Heart right ventricle (tissue), 16 donors: Measurements from ENCODE around the gene ANO2. TPM values are rescaled to one million over a fixed set of nuclear protein-coding genes. Genes with fewer than 3 reads are reported as not detected.

Source experiments
- ATAC-seq, 8 donors: fragments of 200-7000 bp; cut with Tn5 transposase; one replicate each; pipeline ENCODE4 v1.9.1; 2020; ENCODE audit warnings: mild to moderate bottlenecking in 8 of 8, moderate library complexity in 8 of 8, moderate number of reproducible peaks in 1 of 8
- DNase-seq, 2 donors: peaks; one replicate each; pipeline ENCODE4 v3.0.0-alpha.2; 2020
- H3K27ac ChIP-seq, 10 donors: fragments of 200-600 bp; sonication (generic) in 2 of 10; one replicate each; pipeline versions ENCODE4 v1.5.0 to v1.8.0; 2020 to 2022; ENCODE audit warnings: mild to moderate bottlenecking in 3 of 10
- H3K27me3 ChIP-seq, 7 donors: fragments of 200-600 bp; one replicate each; pipeline ENCODE4 v1.8.0; 2021 to 2022; ENCODE audit warnings: mild to moderate bottlenecking in 2 of 7
- H3K36me3 ChIP-seq, 9 donors: fragments of 200-600 bp; sonication (generic) in 1 of 9; one replicate each; pipeline versions ENCODE4 v1.5.0 to v1.8.0; 2020 to 2022; ENCODE audit warnings: mild to moderate bottlenecking in 2 of 9
- H3K4me1 ChIP-seq, 9 donors: fragments of 200-600 bp; sonication (generic) in 1 of 9; one replicate each; pipeline versions ENCODE4 v1.5.0 to v1.8.0; 2020 to 2022; ENCODE audit warnings: mild to moderate bottlenecking in 4 of 9
- H3K4me3 ChIP-seq, 10 donors: fragments of 200-600 bp; sonication (generic) in 2 of 10; one replicate each; pipeline versions ENCODE4 v1.5.0 to v1.8.0; 2020 to 2022; ENCODE audit warnings: mild to moderate bottlenecking in 7 of 10, moderate library complexity in 2 of 10
- H3K9me3 ChIP-seq, 11 donors: fragments of 200-600 bp in 10 of 11; sonication (generic) in 2 of 11; one replicate each; pipeline versions ENCODE4 v1.5.0 to v1.8.0; 2013 to 2022; ENCODE audit warnings: mild to moderate bottlenecking in 2 of 11, control low read depth in 1 of 11, moderate library complexity in 1 of 11
- WGBS, 2 donors: extraction: QIAGEN DNeasy Blood & Tissue Kit; methylation state at CpG; one replicate each; pipeline ENCODE4 v1.1.7; 2013; ENCODE audit warnings: inconsistent platforms in 1 of 2; 5-methylcytosine and 5-hydroxymethylcytosine counted together
- intact Hi-C, 10 donors: fragments of 100-400 bp; cut with DNase I; formaldehyde crosslinking; loops; one replicate each; pipeline versions ENCODE4 v1.11.1 to v1.14.2; 2022
- polyA plus RNA-seq, 2 donors: library from polyadenylated mRNA; stranded (reverse); fragments of 200-250 nt; gene quantifications; one replicate each; pipeline ENCODE4 v1.2.3, GENCODE V29; 2013
- total RNA-seq, 10 donors: library from RNA; stranded (reverse); fragmentation: NEBNext Ultra II Directional in 3 of 10; extraction: Animal tissue kit (Norgen Biotek cat#: 25700) in 3 of 10; gene quantifications; one replicate each; pipeline versions ENCODE4 v1.2.1 to v1.2.4, GENCODE V29; 2021 to 2023
- TF ChIP-seq, protein P1 (sequence below), 9 donors: fragments of 200-600 bp; sonication (generic) in 2 of 9; IDR thresholded peaks; one replicate each; pipeline versions ENCODE4 v1.5.0 to v1.8.0; 2021 to 2022; ENCODE audit warnings: antibody characterized with exemption in 9 of 9, mild to moderate bottlenecking in 5 of 9, moderate library complexity in 1 of 9
- donor health status: Arrhythmogenic right ventricular cardiomyopathy.
- donor health status: ischemic (EF 13 %, LVEDD 7.1; RV severe dilation, severe dysfunction).
- donor health status: healthy with polysubstance abuse.
- donor health status: DM: no; HTN: yes; CAD: no.
- donor health status: DM: no; HTN: no; CAD: no.
- donor health status: ischemic (EF 25% LVEDD 6.9; RV normal size, moderate dysfunction).
- donor health status: ischemic (EF 25% LVEDD 5.7; RV mildly dilated, moderate dysfunction).
- donor health status: healthy.
- donor health status: DM: yes; HTN: yes; CAD: no.
- donor health status: Ischemic cardiomyopathy.
- donor health status: ischemic (EF 35%, LVEDD 5.7; RV mildly dilated, moderate dysfunction).
- donor health status: nonischemic (EF 11% LVEDD 7.7; RV severe dilation, severe dysfunction).
- donor health status: DM: yes; HTN: yes; CAD: no.
- donor health status: PGD.
- donor health status: ischemic (EF 29% LVEDD 5.4; RV normal size, mild dysfunction).
- donor health status: nonischemic (EF 23%, LVEDD 6.1; RV moderate dilation, normal function).

The ANO2 gene
- total and polyA plus RNA-seq, 12 donors: 4.0 to 15.2 (median 12.0) TPM

DNA sequence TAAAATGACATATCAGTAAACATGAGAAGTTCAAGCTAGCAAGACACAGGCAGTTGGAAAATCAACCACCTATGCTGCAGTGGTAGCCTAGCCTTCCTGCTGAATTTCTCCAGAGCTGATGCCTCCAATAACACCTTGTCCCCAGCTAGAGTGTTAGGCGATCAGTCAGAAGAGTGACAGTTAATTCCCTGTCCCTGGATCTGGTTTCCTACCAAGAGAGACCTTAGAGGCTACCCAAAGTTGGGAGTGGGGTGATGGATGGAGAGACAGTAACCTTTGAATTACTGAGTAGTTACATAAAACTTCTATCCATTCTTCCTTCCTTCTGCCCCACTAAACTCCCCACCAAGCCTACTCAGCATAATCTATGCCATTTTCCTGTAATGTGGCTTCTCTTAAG is 1.9 kb upstream of the ANO2 start:
- Histone ChIP-seq H3K27me3 (peaks cover 0 to 72% (median 42%) of the 10 kb centered on the region in 7 donors), H3K27ac (no peak overlapping the region), H3K9me3 (no peaks in the 10 kb centered on the region), H3K4me1 (peaks cover 0 to 18% (median 8%) of the 10 kb centered on the region in 9 donors), H3K36me3 (peaks cover 0 to 93% (median 0%) of the 10 kb centered on the region in 9 donors), H3K4me3 (no peak overlapping the region)
- TF ChIP-seq, protein P1, sequence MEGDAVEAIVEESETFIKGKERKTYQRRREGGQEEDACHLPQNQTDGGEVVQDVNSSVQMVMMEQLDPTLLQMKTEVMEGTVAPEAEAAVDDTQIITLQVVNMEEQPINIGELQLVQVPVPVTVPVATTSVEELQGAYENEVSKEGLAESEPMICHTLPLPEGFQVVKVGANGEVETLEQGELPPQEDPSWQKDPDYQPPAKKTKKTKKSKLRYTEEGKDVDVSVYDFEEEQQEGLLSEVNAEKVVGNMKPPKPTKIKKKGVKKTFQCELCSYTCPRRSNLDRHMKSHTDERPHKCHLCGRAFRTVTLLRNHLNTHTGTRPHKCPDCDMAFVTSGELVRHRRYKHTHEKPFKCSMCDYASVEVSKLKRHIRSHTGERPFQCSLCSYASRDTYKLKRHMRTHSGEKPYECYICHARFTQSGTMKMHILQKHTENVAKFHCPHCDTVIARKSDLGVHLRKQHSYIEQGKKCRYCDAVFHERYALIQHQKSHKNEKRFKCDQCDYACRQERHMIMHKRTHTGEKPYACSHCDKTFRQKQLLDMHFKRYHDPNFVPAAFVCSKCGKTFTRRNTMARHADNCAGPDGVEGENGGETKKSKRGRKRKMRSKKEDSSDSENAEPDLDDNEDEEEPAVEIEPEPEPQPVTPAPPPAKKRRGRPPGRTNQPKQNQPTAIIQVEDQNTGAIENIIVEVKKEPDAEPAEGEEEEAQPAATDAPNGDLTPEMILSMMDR (IDR thresholded peaks at IDR 0.05): no peak
- 79 to 81% methylated on average over 1 of the region's 1 CpG for WGBS, 2 donors
- intact Hi-C loops: no loop called here
- ATAC-seq (no peak), DNase-seq (no peak)

DNA sequence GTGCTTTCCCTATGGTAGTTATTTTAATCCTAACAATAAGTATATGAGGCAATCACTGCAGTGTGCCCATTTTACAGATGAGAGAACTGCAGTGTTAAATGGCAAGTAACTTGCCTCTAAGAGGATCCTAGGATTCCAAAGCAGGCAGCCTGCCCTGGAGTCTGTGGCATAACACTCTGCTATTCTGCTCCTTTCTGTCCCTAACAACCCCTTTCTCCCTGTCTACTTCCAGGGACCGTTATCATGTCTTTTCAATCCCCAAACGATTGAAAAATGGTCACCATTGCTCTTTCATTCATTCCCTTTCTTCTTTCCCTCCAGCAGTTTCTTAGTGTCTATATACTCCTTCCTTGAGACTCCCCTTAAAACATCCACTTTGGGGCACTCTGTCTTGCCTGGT is 1.3 kb upstream of the ANO2 start:
- 83 to 84% methylated on average over 2 of the region's 2 CpGs for WGBS, 2 donors
- DNase-seq: no peak
- Histone ChIP-seq H3K36me3 (peaks cover 0 to 88% (median 0%) of the 10 kb centered on the region in 9 donors), H3K27me3 (peaks cover 0 to 72% (median 42%) of the 10 kb centered on the region in 7 donors), H3K4me3 (no peak overlapping the region), H3K4me1 (peaks cover 0 to 18% (median 8%) of the 10 kb centered on the region in 9 donors), H3K9me3 (no peaks in the 10 kb centered on the region), H3K27ac (no peak overlapping the region)
- intact Hi-C loops: no loop called here
- TF ChIP-seq, protein P1 (IDR thresholded peaks at IDR 0.05): no peak
- no peak for ATAC-seq

DNA sequence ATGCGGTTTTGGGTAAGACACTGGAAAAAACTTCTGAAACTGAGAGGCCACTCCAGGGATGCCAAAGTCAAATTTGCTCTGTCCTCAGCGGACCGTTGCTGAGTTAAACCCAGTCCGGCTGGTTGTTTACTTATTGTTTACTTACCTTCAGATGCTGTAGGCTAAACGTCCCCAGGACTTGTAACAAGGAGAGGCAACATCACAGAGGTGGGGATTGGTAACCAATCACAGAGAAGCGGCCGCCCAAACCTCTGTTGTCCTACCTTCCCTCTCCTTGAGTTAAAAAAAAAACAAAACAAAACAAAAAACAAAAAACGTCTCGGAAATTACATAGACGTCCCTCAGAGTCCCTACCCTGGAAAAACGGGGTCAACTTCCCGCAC is 380 bp downstream of the ANO2 start:
- H3K27ac ChIP-seq: no peak overlapping the region
- no peak for ATAC-seq
- no peak for DNase-seq
- WGBS, 2 donors: 33% methylated on average over 12 of the region's 12 CpGs
- H3K36me3 ChIP-seq: peaks cover 0 to 88% (median 4%) of the 10 kb centered on the region in 9 donors
- H3K27me3 ChIP-seq: peaks cover 0 to 71% (median 41%) of the 10 kb centered on the region in 7 donors
- H3K4me3 ChIP-seq: peak overlapping the region in 9 of 10 donors; percentile 20 to 53 (median 47)
- TF ChIP-seq, protein P1 (IDR thresholded peaks at IDR 0.05): no peak
- H3K4me1 ChIP-seq: peaks cover 0 to 18% (median 8%) of the 10 kb centered on the region in 9 donors
- H3K9me3 ChIP-seq: no peaks in the 10 kb centered on the region
- intact Hi-C loops: no loop called here

DNA sequence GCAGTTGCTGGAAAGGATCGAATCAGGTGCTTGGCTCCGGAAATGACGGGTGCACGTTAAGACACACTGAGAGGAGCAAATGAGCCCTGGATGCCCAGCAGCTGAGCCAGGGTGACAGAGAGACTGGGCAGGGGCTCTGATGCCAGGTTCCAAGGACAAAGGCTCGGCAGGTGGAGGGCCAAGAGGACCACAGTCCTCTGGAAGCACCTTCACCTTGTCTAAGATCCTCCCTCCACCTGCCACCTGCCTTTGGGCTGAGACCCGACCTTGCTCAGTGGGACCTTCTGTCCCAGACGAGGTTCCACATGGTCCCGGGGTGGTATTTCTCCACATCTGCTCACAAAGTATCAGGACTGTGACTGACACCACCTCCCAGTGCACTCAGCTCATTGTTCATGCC is 1.0 kb downstream of the ANO2 start:
- WGBS, 2 donors: 86 to 88% methylated on average over 8 of the region's 8 CpGs
- Histone ChIP-seq H3K9me3 (no peaks in the 10 kb centered on the region), H3K4me1 (peaks cover 0 to 18% (median 8%) of the 10 kb centered on the region in 9 donors), H3K4me3 (no peak overlapping the region), H3K36me3 (peaks cover 0 to 88% (median 7%) of the 10 kb centered on the region in 9 donors), H3K27me3 (peaks cover 0 to 65% (median 41%) of the 10 kb centered on the region in 7 donors), H3K27ac (no peak overlapping the region)
- TF ChIP-seq, protein P1 (IDR thresholded peaks at IDR 0.05): no peak
- intact Hi-C loops: no loop called here
- ATAC-seq (no peak), DNase-seq (no peak)
